Stimulated activated CD8-positive, alpha-beta memory T cell treated with anti-CD3 and anti-CD28 coated beads, Interleukin-4, amount 100 ng/mL, for 24 hours (primary cell): ENCODE results near the gene MAK.
A peak's percentile ranks its signal among the peaks of the same experiment; 100 is the strongest.
"Not testable (repeated sequence)": the region's sequence is repeated elsewhere in the genome, so short reads cannot be mapped to it uniquely, and the experiment has no call there.

Experiments used
- DNase-seq: peaks from one replicate; pipeline ENCODE4 v3.0.0-alpha.2; 2020; ENCODE audit warnings: low read depth

The MAK gene

GRCh38 chr6:10725044-10725443 lies 113.3 kb downstream of the MAK start:
- DNase-seq: no peak

- no peak for DNase-seq
Measured at GRCh38 chr6:10723567-10723881, 114.8 kb downstream of the MAK start.

GRCh38 chr6:10722820-10723566 lies 115.3 kb downstream of the MAK start, which contains the start of gene TMEM14C:
Gene TMEM14C, plus strand, starts transcription at chr6:10723070. Its CDS starts 1,544 bp downstream, at chr6:10724614.
- DNase-seq: peak; percentile 89

- DNase-seq: no peak
Measured at GRCh38 chr6:10722570-10722819, 115.8 kb downstream of the MAK start.

- DNase-seq: no peak
Measured at GRCh38 chr6:10721850-10722569, 116.3 kb downstream of the MAK start.

GRCh38 chr6:10720960-10721849 lies 117.1 kb downstream of the MAK start:
- DNase-seq: not testable (repeated sequence)

GRCh38 chr6:10720265-10720959 lies 117.9 kb downstream of the MAK start:
- peak; percentile 58 for DNase-seq

- DNase-seq: no peak
Measured at GRCh38 chr6:10719964-10720264, 118.4 kb downstream of the MAK start.

- no peak for DNase-seq
Measured at GRCh38 chr6:10719296-10719963, 118.9 kb downstream of the MAK start.

- no peak for DNase-seq
Measured at GRCh38 chr6:10713962-10714361, 124.4 kb downstream of the MAK start.
